ENCODE data around the gene GPATCH8.

- TF ChIP-seq MAX (CRISPR knock-in tag; IDR thresholded peaks at IDR 0.05) (no peak), CTCF (IDR thresholded peaks at IDR 0.05 in 2 of 3, conservative IDR thresholded peaks at IDR 0.05 in 1 of 3; ENCODE audit: insufficient read depth in 2 of 3, low read depth in 1 of 3, low read length in 3 of 3) (no peak), CHD2 (IDR thresholded peaks at IDR 0.05; ENCODE audit: low read depth, low read length) (no peak), FOXM1 (IDR thresholded peaks at IDR 0.05; ENCODE audit: low read depth) (no peak), FOXM1 (CRISPR knock-in tag; IDR thresholded peaks at IDR 0.05; ENCODE audit: low read depth) (no peak)
Measured at GRCh38 chr17:44351464-44351863, 151.7 kb downstream of the GPATCH8 start.

Data from K562 (cell line).